HUDEP-2 (cell line): ENCODE measurements around the gene PDZD11.
"Not testable (repeated sequence)": the region's sequence is repeated elsewhere in the genome, so short reads cannot be mapped to it uniquely, and the experiment has no call there.

Source experiments
- DNase-seq, 76 experiments: peaks; one replicate each; lab custom pipeline; 2025; ENCODE audit not compliant: unreplicated experiment in 76 of 76; lab: John Stamatoyannopoulos, UW

Gene PDZD11, protein sequence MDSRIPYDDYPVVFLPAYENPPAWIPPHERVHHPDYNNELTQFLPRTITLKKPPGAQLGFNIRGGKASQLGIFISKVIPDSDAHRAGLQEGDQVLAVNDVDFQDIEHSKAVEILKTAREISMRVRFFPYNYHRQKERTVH

DNA sequence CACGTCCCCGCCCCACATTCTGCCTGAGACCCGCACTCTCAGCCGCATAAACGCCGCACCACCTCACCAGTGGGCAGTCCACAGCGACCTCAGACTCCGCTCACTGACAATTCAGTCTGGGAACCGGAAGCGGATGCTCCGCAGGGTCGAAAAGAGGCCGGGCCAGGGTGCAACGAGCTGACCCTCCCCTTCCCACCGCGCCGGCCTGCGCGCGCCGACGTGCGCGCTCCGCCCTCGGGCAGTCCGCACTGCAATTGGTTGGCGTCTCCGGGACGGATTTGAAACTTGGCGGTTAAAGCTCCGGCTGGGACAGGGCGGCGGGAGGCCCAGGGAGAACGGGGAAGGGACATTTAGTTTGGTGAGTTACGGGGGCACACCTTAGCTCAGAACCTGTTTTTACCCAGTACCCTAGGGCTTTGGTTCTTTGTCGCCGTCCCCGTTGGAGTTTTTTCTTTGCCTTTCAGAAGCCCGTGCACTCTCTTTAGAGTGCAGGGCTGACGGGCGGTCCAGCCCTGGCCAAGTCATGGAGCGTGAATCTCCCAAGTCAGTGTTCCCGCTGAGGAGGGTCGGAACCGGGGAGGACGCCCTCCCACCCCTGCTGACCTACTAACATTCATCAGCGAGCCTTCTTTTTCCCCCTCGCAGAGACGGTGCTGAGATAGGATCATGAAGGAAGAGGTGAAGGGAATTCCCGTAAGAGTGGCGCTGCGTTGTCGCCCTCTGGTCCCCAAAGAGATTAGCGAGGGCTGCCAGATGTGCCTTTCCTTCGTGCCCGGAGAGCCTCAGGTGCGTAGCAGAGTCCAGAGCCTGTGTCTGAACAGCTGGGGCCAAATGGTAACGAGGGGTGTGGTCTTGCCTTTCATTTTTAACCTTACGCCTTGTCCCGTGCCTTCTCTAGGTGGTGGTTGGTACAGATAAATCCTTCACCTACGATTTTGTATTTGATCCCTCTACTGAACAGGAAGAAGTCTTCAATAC, at the start of gene PDZD11, which contains the start of gene KIF4A:
Gene PDZD11 (minus strand): TSS at position 135 of the 978 bp plus-strand sequence. CDS start 586 bp downstream, outside the sequence.
Gene KIF4A (plus strand): TSS at position 312 of the 978 bp plus-strand sequence. CDS start 355 bp downstream, at position 667.
- DNase-seq = peak in 75 of 76 experiments; percentile 2 to 85 (median 68)

DNA sequence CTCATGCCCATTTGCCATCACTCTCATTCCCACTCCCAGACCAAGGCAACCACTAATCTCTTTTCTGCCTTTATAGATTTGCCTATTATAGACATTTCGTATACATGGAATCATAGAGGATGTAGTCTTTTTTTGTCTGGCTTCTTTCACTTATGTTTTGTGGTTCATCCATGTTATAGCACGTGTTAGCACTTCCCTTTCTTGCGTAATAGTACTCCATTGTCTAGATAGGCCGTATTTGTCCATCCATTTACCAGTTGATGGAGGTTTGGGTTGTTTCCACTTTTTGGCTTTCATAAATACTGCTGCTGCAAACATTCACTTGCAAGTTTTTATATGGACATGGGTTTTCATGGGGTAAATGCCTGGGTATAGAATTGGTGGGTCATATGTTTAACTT, 48.6 kb upstream of the PDZD11 start:
- no peak for DNase-seq

GRCh38 chrX:70336767-70337166, 47.0 kb upstream of the PDZD11 start:
- DNase-seq = no peak

DNA sequence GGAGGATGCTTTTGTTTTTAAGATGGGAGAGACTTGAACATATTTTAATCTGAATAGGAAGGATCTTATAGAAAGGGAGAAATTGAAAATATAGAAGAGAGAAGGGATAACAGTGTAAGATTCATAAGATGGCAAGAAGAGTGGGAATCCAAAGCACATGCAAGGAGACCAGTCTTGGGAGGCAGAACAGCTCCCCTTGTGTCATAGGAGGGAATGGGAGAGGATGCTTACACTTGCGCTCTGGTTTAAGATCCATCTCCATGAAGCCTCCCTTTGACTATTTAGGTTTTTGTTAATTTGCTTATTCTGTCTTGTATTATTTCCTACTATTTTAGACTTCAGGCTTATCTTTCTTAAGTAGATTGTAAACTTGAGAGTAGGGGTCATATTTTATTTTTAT, 42.9 kb upstream of the PDZD11 start:
- no peak for DNase-seq

DNA sequence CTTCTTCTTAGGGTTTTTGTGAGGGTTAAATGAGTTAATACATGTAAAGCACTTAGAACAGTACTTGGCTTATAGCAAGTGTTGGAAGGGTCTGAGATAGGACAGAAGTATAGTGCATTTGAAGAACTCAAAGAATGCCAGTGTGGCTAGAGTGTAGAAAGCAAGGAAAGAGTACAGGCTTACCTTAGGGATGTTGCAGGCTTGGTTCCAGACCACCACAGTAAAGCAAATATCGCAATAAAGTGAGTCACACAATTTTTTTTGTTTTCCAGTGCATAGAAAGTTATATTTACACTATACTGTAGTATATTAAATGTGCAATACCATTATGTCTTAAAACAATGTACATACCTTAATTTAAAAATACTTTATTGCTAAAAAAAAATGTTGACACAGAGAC, 41.4 kb upstream of the PDZD11 start:
- no peak for DNase-seq

GRCh38 chrX:70324326-70324725, 34.6 kb upstream of the PDZD11 start:
- DNase-seq = no peak

DNA sequence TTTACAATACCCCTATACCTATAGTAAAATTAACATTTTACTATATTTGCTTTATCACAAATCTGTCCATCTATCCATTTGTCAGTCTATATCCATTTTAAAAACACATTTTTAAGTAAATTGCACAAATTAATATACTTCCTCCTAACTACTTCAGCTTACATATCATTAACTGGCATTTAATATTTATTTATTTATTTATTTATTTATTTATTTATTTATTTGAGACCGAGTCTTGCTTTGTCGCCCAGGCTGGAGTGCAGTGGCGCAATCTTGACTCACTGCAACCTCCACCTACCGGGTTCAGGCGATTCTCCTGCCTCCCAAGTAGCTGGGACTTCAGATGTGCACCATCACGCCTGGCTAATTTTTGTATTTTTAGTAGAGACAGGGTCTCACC, 33.9 kb upstream of the PDZD11 start:
- not testable (repeated sequence) for DNase-seq

- DNase-seq = no peak
Measured at GRCh38 chrX:70322784-70323183, 33.1 kb upstream of the PDZD11 start.

GRCh38 chrX:70313503-70313902, 23.8 kb upstream of the PDZD11 start:
- no peak for DNase-seq

- no peak for DNase-seq
Measured at GRCh38 chrX:70301716-70302115, 12.0 kb upstream of the PDZD11 start.

- DNase-seq = no peak
Measured at GRCh38 chrX:70293621-70294020, 3.9 kb upstream of the PDZD11 start.

- DNase-seq = no peak
Measured at GRCh38 chrX:70292788-70293187, 3.1 kb upstream of the PDZD11 start.

GRCh38 chrX:70289168-70289792, 447 bp downstream of the PDZD11 start:
- no peak for DNase-seq

- no peak for DNase-seq
Measured at GRCh38 chrX:70281951-70282350, 7.8 kb downstream of the PDZD11 start, which contains the start of gene RAB41. Gene RAB41, plus strand, starts transcription at chrX:70282172. Its CDS starts 46 bp downstream, at chrX:70282218.

DNA sequence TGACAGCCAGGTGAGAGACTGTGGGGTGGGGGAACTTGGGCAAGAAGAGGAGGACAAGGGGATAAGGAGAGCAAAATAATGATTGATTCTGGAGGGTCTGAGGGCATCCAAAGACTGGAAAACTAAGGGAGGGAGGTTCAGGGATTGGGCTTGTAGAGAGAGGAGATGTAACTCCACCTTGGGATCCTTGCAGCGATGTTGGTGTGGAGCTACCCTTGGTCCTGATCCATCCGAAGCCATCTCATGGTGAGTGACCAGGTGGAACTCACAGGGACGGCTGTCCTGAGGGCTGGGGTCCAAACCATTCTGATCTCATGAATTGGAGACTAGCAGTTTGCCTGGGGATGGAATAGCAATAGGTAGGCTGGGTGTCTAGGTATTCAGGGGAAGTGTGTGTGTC, 9.2 kb downstream of the PDZD11 start:
- no peak for DNase-seq

GRCh38 chrX:70279081-70279480, 10.6 kb downstream of the PDZD11 start:
- DNase-seq = no peak

- DNase-seq = not testable (repeated sequence)
Measured at GRCh38 chrX:70274029-70274428, 15.7 kb downstream of the PDZD11 start.

DNA sequence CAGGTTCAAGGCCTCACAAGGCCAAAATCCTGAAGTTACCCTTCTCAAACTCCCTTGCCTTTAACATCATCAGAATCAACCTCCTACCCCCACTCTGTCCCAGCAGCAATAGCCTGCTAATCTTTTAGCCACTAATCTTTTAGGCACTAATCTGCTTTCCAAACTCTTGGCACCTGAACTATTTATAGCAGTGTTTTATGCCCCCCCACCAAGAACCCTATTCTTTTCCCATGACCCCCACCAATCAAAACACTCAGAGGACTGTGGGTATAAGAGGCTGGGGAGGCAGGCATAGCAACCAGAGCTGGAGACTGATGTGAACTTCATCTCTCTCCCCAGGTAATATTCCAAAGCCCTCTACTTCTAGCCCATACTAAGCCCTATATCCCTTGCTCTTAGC, 21.7 kb downstream of the PDZD11 start, which contains the start of gene ARR3:
Gene ARR3 (plus strand): TSS at position 301 of the 400 bp plus-strand sequence. CDS start 1,052 bp downstream, outside the sequence.
- no peak for DNase-seq

DNA sequence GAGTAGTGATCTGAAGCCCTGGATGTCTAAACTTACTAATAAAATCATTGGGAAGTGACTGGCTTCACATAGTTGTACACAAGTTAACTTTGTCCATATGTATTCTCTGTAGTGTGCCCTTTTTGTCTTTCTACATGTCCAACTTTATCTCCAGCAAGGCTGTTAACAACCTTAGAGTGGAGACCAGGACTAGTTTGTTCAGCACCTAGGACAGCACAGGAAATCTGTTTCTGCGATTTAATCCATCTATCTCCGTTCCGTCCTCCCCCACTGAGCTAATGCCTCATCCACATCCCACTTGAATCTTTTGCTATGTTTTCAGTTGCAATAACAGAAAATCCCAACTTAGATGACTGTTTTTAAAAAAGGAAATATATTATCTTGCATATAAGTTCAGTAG, 24.9 kb downstream of the PDZD11 start:
- DNase-seq = no peak

DNA sequence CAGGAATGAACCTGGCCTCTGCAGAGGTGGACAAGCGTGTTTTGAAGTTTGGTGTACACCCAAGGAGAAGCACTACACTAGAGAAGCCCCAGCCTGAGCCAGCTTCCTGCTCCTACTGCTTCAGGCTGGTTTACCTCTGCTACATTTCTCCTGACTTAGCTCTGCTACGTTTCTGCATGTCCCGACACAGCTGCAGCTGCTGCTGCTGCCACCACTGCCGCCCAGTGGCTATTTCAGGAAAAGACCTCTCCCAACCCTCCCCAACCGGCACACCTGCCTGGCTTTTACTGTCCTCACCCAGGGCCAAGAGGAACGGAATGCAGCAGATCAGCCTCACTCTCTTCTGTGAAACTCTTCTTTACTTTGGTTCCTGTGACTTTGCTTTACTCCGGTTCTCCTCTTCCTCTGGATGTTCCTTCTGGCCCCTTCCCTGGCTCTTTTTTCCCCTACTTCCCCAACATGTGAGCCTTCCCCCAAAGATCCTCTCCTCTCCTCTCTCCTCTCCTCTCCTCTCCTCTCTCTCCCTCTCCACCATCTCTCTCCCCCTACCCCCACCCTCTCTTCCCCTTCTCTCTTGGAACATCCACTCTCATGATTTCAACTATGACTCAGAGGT, 26.7 kb downstream of the PDZD11 start:
- peak in 46 of 76 experiments; percentile 0 to 48 (median 10) for DNase-seq

GRCh38 chrX:70260104-70260503, 29.6 kb downstream of the PDZD11 start, which contains the start of gene P2RY4:
Gene P2RY4, minus strand, starts transcription at chrX:70260204. Its CDS starts 580 bp downstream, at chrX:70259624.
- no peak for DNase-seq
